Transverse colon (tissue), 4 donors: ENCODE data around the gene EHF.

Experiments
- EP300 ChIP-seq: sonication (generic); formaldehyde crosslinking; IDR thresholded peaks from one replicate; pipeline ENCODE4 v1.6.1; 2017; ENCODE audit warnings: antibody characterized with exemption, low read depth
- POLR2AphosphoS5 ChIP-seq, 3 donors: sonication (generic); formaldehyde crosslinking; IDR thresholded peaks; one replicate each; pipeline ENCODE4 v1.6.1; 2016; ENCODE audit warnings: antibody characterized with exemption in 3 of 3
- TF ChIP-seq, protein P1 (sequence below), 5 experiments: fragments of 200-600 bp in 3 of 5; fragments of 450-650 bp in 2 of 5; sonication (generic) in 3 of 5; IDR thresholded peaks; 1 replicate in 2 of 5; 2 replicates in 3 of 5; pipeline ENCODE4 v1.5.1; 2016 to 2017; ENCODE audit warnings: antibody characterized with exemption in 5 of 5, inconsistent platforms in 3 of 5, mild to moderate bottlenecking in 2 of 5, moderate library complexity in 1 of 5

DNA sequence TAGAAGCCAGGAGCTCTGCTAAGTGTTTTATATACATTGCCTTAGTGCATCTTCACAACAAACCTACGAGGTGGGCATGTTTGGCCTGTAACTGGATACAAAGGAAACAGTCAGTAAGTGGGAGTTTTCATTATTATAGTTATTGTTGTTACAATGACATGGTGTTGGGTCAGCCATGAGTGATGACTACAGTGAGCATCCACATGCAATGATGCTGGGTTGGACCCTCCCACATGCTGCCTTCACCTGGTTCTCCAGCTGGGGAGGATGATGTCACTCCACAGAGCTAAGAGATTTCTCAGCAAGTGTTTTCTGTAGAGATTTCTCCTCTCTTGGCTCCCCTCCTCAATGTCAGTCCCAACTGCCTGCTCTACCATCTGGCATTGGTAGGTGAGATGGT lies 59.3 kb downstream of the EHF start:
- TF ChIP-seq, protein P1, sequence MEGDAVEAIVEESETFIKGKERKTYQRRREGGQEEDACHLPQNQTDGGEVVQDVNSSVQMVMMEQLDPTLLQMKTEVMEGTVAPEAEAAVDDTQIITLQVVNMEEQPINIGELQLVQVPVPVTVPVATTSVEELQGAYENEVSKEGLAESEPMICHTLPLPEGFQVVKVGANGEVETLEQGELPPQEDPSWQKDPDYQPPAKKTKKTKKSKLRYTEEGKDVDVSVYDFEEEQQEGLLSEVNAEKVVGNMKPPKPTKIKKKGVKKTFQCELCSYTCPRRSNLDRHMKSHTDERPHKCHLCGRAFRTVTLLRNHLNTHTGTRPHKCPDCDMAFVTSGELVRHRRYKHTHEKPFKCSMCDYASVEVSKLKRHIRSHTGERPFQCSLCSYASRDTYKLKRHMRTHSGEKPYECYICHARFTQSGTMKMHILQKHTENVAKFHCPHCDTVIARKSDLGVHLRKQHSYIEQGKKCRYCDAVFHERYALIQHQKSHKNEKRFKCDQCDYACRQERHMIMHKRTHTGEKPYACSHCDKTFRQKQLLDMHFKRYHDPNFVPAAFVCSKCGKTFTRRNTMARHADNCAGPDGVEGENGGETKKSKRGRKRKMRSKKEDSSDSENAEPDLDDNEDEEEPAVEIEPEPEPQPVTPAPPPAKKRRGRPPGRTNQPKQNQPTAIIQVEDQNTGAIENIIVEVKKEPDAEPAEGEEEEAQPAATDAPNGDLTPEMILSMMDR (IDR thresholded peaks at IDR 0.05), result no peak
- no peak for TF ChIP-seq POLR2AphosphoS5 (IDR thresholded peaks at IDR 0.05)
- TF ChIP-seq EP300, result no peak
